HG03097 (cell line): ENCODE measurements around the gene DOK5.
"Not testable (repeated sequence)": the region's sequence is repeated elsewhere in the genome, so short reads cannot be mapped to it uniquely, and the experiment has no call there.

Source experiments
- ATAC-seq: cut with Tn5 transposase; IDR thresholded peaks from one replicate; pipeline ENCODE4 v1.9.1; 2021; ENCODE audit not compliant: unreplicated experiment, low FRiP score

The DOK5 gene

DNA sequence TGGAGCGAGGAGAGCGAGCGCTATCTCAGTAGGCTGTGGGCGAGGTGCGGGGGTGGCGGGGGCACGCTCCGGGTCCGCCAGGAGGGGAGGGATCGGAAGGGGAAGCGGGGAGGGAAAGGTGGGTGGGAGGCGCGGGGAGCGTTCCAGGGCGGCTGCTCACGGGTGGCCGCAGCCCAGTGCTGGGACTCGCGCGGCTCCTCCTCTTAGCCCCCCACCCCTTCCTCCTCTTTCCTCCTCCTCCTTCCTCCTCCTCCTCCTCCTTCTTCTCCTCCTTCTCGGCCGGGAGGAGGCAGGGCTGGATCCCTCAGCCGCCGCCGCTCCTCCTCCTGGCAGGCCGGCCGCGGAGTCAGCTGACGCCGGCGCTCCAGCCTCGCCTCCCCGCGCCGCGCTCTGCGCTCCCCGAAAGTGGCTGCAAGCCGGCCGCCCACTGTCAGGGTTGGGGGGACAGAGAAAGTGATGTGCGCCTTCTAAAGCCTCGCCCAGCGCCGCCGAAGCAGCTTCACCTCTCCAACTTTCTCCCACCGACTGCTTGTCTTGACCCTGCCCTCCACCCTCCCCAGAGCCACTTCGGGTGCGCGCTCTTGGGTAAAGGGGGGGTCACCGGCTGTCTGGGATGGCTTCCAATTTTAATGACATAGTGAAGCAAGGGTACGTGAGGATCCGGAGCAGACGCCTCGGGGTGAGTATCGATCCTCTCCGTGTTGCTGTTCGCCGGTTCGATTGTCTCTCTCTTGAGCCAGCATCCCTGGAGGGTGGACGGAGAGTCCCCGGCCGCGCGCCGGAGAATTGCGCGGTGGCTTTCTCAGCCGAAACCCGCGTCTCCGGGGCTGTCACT, at the start of gene DOK5:
DOK5 (plus strand) TSS at position 260 of the 835 bp plus-strand sequence; CDS start at position 614, 354 bp downstream.
- no peak for ATAC-seq

DNA sequence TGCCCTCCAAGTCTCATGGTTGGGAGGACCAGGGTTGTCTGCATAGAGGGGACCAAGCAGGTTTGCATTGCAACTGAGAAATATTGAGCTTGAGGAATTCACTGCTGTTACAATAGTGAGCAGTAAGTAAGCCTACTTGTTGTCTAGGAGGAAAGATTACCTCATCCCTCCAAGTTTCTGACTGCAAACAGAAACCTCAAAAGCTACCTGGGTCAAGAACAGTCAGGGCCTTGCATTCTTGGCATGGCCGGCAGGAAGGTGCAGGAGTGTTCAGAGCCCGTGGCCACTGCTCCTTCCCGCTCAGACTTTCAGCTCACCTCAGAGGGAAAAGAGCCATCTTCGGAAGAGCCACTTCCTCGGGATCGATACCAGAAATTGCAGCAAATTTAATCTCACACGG, 46.0 kb upstream of the DOK5 start:
- ATAC-seq: no peak

DNA sequence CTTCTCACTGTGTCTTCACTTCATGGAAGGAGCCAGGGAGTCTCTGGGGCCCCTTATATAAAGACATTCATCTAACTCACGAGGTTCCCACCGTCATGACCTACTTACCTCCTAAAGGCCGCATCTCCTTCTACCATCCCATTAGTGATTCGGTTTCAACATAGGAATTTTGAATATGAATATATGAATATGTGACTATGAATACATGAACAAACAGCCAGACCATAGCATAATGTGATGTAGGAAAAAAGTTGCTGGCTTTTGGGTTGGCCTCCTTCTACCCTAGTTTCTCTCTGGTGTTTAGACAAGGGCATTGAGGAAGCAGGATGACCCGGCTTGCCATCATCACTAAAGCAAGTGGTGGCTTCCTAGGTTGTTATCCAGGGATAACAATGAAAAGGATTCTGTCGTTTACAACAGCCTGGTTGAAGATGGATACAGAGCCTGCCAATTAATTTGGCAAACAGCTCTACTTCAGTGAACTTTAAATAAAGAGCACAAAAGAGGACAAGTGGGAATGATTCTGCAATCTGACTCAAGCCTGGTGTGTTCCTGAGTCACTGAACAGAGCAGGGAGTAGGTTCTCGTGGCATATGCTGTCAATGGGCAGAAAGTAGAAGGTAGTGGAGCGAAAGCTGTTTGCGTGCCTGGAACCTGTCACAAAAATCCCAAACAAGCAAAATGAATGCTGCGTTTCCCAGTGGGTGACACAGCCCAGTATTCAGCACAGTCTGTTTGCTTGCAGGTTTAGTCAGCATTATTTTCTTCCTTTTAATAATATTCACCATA, 44.0 kb upstream of the DOK5 start:
- no peak for ATAC-seq

- ATAC-seq: no peak
Observed at GRCh38 chr20:54432966-54433365, 42.4 kb upstream of the DOK5 start.

GRCh38 chr20:54433636-54434035, 41.8 kb upstream of the DOK5 start:
- no peak for ATAC-seq

DNA sequence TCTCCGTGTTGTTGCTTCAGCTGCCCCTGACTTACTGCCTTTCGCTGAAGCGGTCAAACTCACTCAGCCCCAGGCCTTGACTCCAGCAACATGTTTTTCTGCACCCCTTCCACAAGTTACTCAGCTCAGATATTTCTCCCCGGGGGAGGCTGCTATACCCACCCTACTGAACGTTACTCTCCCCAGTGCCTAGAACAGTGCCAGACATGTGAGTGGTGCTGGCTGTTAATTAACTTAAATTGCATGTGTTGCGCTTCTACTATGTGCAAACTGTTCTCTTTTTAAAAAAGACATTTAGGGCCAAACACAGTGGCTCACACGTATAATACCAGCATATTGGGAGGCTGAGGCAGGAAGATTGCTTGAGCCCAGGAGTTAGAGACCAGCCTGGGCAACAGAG, 41.2 kb upstream of the DOK5 start:
- ATAC-seq: no peak

GRCh38 chr20:54435015-54435414, 40.4 kb upstream of the DOK5 start:
- no peak for ATAC-seq

DNA sequence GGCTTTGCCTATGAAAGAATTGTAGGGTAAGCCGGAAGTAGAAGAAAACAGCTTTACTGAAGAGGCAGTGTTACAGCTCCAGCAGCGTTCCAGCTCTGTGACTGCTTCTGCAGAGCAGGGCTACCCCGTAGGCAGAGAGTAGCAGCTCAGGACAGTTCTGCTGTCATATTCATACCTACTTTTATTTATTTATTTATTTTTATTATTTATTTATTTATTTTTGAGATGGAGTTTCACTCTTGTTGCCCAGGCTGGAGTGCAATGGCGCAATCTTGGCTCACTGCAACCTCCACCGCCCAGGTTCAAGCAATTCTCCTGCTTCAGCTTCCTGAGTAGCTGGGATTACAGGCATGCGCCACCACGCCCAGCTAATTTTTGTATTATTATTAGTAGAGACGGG, 39.0 kb upstream of the DOK5 start:
- not testable (repeated sequence) for ATAC-seq

DNA sequence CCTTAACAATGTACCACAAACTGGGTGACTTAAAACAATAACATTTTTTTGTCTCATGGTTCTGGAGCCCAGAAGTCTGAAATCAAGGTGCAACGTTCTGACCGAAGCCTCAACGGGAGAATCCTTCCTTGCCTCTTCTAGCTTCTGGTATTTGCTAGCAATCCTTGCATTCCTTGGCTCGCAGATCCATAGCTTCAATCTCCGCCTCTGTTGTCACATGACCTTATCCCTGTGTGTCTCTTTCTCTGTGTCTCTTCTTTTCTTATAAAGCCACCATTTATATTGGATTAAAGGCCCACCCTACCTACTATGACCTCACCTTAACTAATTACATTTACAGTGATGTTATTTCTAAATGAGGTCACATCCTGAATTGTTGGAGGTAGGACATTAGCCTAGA, 37.2 kb upstream of the DOK5 start:
- no peak for ATAC-seq

DNA sequence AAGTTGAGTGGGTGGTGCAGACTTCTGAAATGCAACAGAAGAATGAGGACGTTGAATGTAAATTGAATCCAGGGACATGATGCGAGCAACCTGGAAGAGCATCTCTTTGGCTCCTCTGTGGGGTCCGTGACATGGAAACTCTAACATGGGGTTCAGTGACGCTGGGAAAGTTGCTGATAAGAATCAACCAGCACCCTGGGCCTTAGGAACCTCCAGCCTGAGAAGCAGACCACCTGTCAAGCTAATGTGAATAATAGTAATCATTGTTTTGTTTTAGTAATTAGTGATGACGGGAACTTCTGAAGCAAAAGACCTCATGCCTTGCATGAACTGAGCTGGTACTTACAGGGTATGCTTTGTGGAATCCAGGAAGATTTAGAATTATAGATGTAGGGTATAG, 25.2 kb upstream of the DOK5 start:
- ATAC-seq: no peak

GRCh38 chr20:54451171-54451570, 24.2 kb upstream of the DOK5 start:
- ATAC-seq: no peak

DNA sequence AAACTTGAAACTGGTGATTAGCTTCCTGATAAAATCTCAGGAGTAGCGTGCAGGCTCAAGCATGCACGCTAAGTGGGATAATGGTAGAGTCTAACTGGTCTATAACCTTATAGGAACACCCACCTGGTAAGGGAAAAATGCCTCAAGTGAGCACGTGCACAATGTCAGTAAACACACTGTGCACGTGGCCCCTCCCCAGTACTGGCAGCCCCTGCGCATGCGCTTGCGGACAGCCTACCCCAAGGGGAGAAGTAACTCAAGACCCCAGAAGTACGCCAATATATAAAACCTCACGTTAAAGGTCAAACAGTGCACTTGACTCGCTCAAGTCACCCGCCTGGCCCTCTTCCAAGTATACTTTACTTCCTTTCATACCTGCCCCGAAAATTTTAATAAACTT, 23.1 kb upstream of the DOK5 start:
- no peak for ATAC-seq

- ATAC-seq: no peak
Observed at GRCh38 chr20:54454982-54455381, 20.4 kb upstream of the DOK5 start.

DNA sequence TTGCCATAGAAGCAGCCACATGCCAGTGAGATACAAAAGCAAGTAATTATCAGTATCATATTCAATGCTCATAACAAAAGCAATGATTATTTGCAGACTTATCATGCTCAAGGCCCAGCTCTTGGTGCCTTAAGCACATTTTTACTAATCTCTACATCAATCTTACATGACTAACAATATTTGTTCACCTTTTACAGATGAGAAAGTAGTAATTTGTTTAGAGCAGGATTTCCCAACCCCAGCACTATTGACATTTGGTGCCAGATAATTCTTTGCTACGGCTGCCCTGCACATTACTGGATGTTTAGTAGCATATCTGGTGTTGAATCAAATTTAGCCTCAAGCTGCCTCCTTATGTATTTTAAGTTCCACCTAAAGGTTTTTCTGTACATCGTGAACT, 19.0 kb upstream of the DOK5 start:
- no peak for ATAC-seq

GRCh38 chr20:54456961-54457360, 18.4 kb upstream of the DOK5 start:
- ATAC-seq: no peak

DNA sequence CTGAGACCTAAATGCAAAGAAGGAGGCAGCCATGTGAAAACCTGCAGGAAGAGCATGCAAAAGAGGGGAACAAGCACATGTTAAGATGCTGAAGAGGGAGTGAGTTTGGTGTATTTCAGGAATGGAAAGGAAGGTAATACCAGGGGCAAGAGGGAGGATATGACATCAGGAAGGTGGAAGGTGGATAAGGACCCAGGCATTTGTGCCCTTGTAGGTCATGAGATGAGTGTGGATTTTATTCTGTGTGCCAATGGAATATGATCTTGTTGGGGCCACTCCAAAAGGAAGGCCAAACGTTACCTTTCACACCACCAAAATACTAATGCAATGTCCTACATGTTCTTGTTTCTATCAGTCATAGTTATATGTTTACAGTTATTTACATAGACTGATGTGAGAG, 17.2 kb upstream of the DOK5 start:
- ATAC-seq: no peak

GRCh38 chr20:54459279-54459678, 16.1 kb upstream of the DOK5 start:
- no peak for ATAC-seq

GRCh38 chr20:54464003-54464402, 11.4 kb upstream of the DOK5 start:
- no peak for ATAC-seq

DNA sequence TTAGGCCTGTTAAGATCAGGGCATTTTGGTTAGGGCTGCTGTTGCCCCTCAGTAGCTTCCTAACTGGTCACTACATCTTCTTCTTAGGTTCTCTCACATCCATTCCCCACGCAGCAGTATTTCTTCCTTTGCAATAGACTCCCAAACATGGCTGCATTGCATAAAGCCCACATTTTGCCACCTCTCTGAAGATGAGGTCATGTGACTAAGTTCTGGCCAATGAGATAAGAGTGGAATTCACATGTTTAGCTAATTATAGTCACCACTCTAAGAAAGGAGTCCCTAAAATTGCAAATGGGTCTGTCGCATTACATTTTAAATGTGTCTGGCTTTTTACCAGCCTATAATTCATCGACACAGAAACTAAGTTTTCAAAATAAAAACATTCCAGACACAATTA, 9.3 kb upstream of the DOK5 start:
- no peak for ATAC-seq

GRCh38 chr20:54467622-54468021, 7.8 kb upstream of the DOK5 start:
- no peak for ATAC-seq

GRCh38 chr20:54468082-54468481, 7.3 kb upstream of the DOK5 start:
- no peak for ATAC-seq

- ATAC-seq: no peak
Observed at GRCh38 chr20:54469293-54469692, 6.1 kb upstream of the DOK5 start.
